ENCODE data around the gene SLC46A1. TPM values are rescaled to one million over a fixed set of nuclear protein-coding genes. Genes with fewer than 3 reads are reported as not detected.

SLC46A1 gene
- total and polyA plus RNA-seq, 2 of the 13 experiments (the other 11 are each of a cell fraction or from before 2014, with no cell fraction given): 19.6 to 22.6 TPM

DNA sequence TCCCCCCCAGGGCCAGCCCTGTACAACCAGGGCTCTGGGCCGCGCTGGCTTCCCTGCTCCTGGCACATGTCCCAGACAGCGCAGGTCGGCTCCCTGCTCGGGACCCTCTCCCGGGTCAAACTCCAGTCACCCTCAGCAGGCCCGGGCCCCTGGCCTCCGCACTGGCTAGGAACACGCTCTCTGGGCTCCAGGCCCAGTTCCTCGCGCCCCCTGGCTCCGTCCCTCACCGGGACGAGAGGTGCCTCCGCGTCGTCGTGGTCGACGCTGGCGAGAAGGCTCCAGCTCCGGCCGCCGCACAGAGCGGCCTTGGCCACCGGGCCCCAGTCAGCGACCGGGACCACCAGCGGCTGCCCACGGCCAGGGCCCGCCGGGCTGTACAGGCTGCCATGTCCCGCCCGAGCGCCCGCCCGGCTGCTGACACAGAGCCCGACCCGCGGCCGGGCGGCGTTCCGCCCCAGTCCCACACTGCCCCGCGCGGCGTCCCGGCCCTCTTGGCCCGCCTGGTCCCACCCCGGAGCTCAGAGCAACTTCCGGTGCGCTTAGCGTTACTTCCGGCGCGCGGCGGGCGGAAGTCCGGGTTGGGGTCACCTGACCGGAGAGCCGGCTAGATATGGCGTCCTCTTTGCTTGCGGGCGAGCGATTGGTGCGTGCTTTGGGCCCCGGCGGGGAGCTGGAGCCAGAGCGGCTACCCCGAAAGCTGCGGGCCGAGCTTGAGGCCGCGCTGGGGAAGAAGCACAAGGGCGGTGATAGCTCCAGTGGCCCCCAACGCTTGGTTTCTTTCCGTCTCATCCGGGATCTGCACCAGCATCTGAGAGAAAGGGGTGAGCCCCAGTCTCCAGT lies 48.7 kb downstream of the SLC46A1 start, which contains the start of gene POLDIP2 (continued):
- TF ChIP-seq, protein P1, sequence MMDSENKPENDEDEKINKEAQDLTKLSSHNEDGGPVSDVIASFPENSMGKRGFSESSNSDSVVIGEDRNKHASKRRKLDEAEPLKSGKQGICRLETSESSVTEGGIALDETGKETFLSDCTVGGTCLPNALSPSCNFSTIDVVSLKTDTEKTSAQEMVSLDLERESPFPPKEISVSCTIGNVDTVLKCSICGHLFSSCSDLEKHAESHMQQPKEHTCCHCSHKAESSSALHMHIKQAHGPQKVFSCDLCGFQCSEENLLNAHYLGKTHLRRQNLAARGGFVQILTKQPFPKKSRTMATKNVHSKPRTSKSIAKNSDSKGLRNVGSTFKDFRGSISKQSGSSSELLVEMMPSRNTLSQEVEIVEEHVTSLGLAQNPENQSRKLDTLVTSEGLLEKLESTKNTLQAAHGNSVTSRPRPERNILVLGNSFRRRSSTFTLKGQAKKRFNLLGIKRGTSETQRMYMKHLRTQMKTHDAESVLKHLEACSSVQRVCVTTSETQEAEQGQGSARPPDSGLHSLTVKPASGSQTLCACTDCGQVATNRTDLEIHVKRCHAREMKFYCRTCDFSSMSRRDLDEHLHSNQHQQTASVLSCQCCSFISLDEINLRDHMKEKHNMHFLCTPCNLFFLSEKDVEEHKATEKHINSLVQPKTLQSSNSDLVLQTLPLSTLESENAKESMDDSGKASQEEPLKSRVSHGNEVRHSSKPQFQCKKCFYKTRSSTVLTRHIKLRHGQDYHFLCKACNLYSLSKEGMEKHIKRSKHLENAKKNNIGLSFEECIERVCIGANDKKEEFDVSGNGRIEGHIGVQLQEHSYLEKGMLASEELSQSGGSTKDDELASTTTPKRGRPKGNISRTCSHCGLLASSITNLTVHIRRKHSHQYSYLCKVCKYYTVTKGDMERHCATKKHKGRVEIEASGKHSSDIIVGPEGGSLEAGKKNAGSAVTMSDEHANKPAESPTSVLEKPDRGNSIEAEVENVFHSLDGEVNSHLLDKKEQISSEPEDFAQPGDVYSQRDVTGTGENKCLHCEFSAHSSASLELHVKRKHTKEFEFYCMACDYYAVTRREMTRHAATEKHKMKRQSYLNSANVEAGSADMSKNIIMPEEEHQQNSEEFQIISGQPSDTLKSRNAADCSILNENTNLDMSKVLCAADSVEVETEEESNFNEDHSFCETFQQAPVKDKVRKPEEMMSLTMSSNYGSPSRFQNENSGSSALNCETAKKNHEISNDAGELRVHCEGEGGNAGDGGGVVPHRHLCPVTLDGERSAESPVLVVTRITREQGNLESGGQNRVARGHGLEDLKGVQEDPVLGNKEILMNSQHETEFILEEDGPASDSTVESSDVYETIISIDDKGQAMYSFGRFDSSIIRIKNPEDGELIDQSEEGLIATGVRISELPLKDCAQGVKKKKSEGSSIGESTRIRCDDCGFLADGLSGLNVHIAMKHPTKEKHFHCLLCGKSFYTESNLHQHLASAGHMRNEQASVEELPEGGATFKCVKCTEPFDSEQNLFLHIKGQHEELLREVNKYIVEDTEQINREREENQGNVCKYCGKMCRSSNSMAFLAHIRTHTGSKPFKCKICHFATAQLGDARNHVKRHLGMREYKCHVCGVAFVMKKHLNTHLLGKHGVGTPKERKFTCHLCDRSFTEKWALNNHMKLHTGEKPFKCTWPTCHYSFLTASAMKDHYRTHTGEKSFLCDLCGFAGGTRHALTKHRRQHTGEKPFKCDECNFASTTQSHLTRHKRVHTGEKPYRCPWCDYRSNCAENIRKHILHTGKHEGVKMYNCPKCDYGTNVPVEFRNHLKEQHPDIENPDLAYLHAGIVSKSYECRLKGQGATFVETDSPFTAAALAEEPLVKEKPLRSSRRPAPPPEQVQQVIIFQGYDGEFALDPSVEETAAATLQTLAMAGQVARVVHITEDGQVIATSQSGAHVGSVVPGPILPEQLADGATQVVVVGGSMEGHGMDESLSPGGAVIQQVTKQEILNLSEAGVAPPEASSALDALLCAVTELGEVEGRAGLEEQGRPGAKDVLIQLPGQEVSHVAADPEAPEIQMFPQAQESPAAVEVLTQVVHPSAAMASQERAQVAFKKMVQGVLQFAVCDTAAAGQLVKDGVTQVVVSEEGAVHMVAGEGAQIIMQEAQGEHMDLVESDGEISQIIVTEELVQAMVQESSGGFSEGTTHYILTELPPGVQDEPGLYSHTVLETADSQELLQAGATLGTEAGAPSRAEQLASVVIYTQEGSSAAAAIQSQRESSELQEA (CRISPR knock-in tag; IDR thresholded peaks at IDR 0.05; ENCODE audit: not compliant biosample characterization): peak; percentile 68
- TF ChIP-seq ZNF563 (CRISPR knock-in tag; IDR thresholded peaks at IDR 0.05) (peak; percentile 89; the same call in 1 of the 2 replicates), KMT2A (CRISPR knock-in tag; IDR thresholded peaks at IDR 0.05) (peak; percentile 91), ZNF350 (CRISPR knock-in tag; IDR thresholded peaks at IDR 0.05; ENCODE audit: borderline replicate concordance, low read depth) (peak; percentile 87), ZFP36L1 (CRISPR knock-in tag; IDR thresholded peaks at IDR 0.05) (0 out of 2 replicates have a peak, but pooled peaks have one; percentile 32), BORCS8-MEF2B (CRISPR knock-in tag; IDR thresholded peaks at IDR 0.05) (peak; percentile 91), POLR2AphosphoS5 (IDR thresholded peaks at IDR 0.05; ENCODE audit: low read depth, low read length) (peak; percentile 66), TGIF2 (CRISPR knock-in tag; IDR thresholded peaks at IDR 0.05) (0 out of 2 replicates have a peak, but pooled peaks have one; percentile 52), TSC22D2 (CRISPR knock-in tag; IDR thresholded peaks at IDR 0.05; ENCODE audit: borderline replicate concordance) (peak; percentile 63; the same call in 1 of the 2 replicates), ZNF101 (CRISPR knock-in tag; IDR thresholded peaks at IDR 0.05; ENCODE audit: borderline replicate concordance, low read depth) (0 out of 2 replicates have a peak, but pooled peaks have one; percentile 48), RBFOX2 (IDR thresholded peaks at IDR 0.05; ENCODE audit: low read depth, low read length) (peak; percentile 97), NFATC3 (CRISPR knock-in tag; IDR thresholded peaks at IDR 0.05) (no peak), TBL1XR1 (IDR thresholded peaks at IDR 0.05; ENCODE audit: borderline replicate concordance, low read length, partially characterized antibody) (peak; percentile 7), RNF2 (conservative IDR thresholded peaks at IDR 0.05; ENCODE audit: low read depth) (peak; percentile 78; the same call in 1 of the 2 replicates), THAP11 (CRISPR knock-in tag; IDR thresholded peaks at IDR 0.05) (peak; percentile 97), ZNF33B (CRISPR knock-in tag; IDR thresholded peaks at IDR 0.05) (0 out of 2 replicates have a peak, but pooled peaks have one; percentile 24), ZNF775 (CRISPR knock-in tag; IDR thresholded peaks at IDR 0.05; ENCODE audit: borderline replicate concordance) (no peak)
- TF ChIP-seq, protein P2, sequence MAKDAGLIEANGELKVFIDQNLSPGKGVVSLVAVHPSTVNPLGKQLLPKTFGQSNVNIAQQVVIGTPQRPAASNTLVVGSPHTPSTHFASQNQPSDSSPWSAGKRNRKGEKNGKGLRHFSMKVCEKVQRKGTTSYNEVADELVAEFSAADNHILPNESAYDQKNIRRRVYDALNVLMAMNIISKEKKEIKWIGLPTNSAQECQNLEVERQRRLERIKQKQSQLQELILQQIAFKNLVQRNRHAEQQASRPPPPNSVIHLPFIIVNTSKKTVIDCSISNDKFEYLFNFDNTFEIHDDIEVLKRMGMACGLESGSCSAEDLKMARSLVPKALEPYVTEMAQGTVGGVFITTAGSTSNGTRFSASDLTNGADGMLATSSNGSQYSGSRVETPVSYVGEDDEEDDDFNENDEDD (CRISPR knock-in tag; IDR thresholded peaks at IDR 0.05; ENCODE audit: borderline replicate concordance): peak; percentile 43; the same call in 1 of the 2 replicates
